ENCODE results near the gene CCNB1IP1.
"Not testable (repeated sequence)": the region's sequence is repeated elsewhere in the genome, so short reads cannot be mapped to it uniquely, and the experiment has no call there.

GRCh38 chr14:20280265-20280664 is 52.8 kb downstream of the CCNB1IP1 start:
- not testable (repeated sequence) for TF ChIP-seq EZH2phosphoT487 (IDR thresholded peaks at IDR 0.05; ENCODE audit: borderline replicate concordance, low read depth); GATA2 (CRISPR knock-in tag; IDR thresholded peaks at IDR 0.05); RFX5 (IDR thresholded peaks at IDR 0.05; ENCODE audit: low read length); GABPA (IDR thresholded peaks at IDR 0.05; ENCODE audit: low read depth)
- TF ChIP-seq, protein P1, sequence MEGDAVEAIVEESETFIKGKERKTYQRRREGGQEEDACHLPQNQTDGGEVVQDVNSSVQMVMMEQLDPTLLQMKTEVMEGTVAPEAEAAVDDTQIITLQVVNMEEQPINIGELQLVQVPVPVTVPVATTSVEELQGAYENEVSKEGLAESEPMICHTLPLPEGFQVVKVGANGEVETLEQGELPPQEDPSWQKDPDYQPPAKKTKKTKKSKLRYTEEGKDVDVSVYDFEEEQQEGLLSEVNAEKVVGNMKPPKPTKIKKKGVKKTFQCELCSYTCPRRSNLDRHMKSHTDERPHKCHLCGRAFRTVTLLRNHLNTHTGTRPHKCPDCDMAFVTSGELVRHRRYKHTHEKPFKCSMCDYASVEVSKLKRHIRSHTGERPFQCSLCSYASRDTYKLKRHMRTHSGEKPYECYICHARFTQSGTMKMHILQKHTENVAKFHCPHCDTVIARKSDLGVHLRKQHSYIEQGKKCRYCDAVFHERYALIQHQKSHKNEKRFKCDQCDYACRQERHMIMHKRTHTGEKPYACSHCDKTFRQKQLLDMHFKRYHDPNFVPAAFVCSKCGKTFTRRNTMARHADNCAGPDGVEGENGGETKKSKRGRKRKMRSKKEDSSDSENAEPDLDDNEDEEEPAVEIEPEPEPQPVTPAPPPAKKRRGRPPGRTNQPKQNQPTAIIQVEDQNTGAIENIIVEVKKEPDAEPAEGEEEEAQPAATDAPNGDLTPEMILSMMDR (IDR thresholded peaks at IDR 0.05), result not testable (repeated sequence)
